ENCODE results near the gene SDE2.
"Not testable (repeated sequence)": the region's sequence is repeated elsewhere in the genome, so short reads cannot be mapped to it uniquely, and the experiment has no call there.

The SDE2 gene

DNA sequence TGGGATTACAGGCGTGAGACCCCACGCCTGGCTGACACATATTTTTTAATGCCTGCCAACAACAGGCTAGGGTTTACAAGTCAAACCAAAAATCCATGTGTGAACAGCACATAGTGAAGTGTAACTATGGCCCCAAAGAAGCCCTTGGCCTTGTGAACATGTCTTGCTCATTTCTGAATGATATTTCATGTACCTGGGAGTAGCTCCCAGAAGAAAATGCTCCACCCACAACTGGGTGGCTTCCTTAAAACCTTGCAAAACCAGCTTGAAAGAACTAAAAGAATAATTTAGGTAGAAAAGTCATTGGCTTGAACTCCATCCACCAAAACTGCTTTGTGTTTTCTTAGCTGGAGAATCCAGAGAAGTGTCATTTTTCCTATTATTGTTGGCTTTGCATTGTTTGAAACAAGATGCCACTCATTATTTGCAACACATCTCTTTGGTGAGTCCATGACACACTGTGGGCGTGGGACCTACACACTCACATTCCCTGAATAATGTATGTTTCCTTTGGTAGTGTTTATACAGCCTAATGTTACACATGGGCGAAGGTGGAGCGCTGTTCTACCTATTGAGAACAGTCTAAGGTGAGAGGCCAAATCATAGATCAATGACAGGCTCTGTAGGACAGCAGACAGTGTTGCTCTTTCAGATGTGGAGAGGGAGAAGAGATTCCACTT, 28.5 kb upstream of the SDE2 start:
- Mint-ChIP-seq H3K4me3 (no peak overlapping the region), H3K27ac (no peak overlapping the region), H3K4me1 (ENCODE audit: low read depth) (peaks cover 51% of the 10 kb centered on the region), H3K36me3 (ENCODE audit: low read depth) (no peaks in the 10 kb centered on the region), H3K27me3 (no peaks in the 10 kb centered on the region), H3K9me3 (no peaks in the 10 kb centered on the region)
- intact Hi-C loops (cut with micrococcal nuclease), result no loop called here

DNA sequence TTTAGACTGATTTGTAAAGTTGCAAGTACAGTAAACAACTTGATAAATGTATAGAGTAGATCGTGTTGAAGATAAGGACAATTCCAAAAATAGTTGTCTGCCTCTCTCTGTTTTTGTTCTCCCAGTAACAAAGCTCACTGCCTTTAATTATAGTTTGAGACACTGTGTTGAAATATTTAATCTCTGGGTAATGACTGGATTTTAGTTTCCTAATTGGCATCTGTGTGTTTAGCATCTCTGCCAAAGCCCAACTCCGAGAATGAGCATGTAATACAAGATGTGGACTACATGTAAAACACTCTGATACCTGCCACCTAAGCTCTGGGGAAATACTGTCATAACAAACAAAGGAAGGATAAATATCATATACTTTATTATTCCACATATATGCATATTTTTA, 27.7 kb upstream of the SDE2 start:
- no peak overlapping the region for H3K4me3 Mint-ChIP-seq

DNA sequence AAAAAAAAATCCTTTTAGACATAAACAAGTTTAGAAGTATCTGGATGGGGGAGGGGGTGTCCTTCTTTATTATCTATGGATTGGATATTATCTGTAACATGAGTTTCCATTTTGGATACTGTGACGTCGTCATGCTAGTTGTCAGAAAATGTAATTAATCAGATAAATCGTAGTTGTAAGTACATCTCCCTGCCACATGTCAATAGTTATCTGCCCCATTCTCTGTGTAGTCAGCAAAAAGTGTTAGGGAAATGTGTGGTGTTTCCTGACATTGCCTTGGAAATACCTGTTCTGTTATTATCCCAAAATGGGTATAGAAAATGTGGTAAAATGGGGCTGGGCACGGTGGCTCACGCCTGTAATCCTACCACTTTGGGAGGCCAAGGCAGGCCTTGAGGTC, 24.6 kb upstream of the SDE2 start:
- intact Hi-C loops (cut with micrococcal nuclease), result no loop called here
- no peak overlapping the region for H3K4me3 Mint-ChIP-seq
- no peaks in the 10 kb centered on the region for H3K27me3 Mint-ChIP-seq
- H3K36me3 Mint-ChIP-seq (ENCODE audit: low read depth), result no peaks in the 10 kb centered on the region
- H3K9me3 Mint-ChIP-seq, result no peaks in the 10 kb centered on the region
- peaks cover 11% of the 10 kb centered on the region for H3K4me1 Mint-ChIP-seq (ENCODE audit: low read depth)
- no peak overlapping the region for H3K27ac Mint-ChIP-seq

More for the DNA sequence above, 27.7 kb upstream of the SDE2 start:
- intact Hi-C loops (cut with micrococcal nuclease), result no loop called here
- Mint-ChIP-seq H3K27me3 (no peaks in the 10 kb centered on the region), H3K4me1 (ENCODE audit: low read depth) (peaks cover 42% of the 10 kb centered on the region), H3K9me3 (no peaks in the 10 kb centered on the region), H3K36me3 (ENCODE audit: low read depth) (no peaks in the 10 kb centered on the region), H3K27ac (no peak overlapping the region)

DNA sequence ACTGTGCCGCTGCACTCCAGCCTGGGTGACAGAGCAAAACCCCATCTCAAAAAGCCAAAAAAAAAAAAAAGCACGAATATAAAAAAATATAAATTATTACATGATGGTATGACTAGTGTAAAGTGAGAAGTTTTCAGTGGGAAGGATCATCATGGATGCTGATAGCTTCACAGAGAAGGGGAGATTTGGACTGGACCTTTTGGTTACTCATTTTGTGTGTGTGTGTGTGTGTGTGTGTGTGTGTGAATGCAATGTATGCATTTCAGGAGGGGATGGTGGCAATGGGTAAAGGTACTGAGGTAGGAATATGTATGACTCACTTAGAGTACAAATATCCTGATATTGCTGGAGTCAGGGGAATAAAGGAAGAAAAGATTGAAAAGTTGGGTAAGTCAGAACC, 22.7 kb upstream of the SDE2 start:
- no peaks in the 10 kb centered on the region for H3K36me3 Mint-ChIP-seq (ENCODE audit: low read depth)
- H3K27ac Mint-ChIP-seq, result no peak overlapping the region
- peaks cover 2% of the 10 kb centered on the region for H3K27me3 Mint-ChIP-seq
- intact Hi-C loops (cut with micrococcal nuclease), result no loop called here
- no peak overlapping the region for H3K4me3 Mint-ChIP-seq
- H3K4me1 Mint-ChIP-seq (ENCODE audit: low read depth), result no peaks in the 10 kb centered on the region
- no peaks in the 10 kb centered on the region for H3K9me3 Mint-ChIP-seq

DNA sequence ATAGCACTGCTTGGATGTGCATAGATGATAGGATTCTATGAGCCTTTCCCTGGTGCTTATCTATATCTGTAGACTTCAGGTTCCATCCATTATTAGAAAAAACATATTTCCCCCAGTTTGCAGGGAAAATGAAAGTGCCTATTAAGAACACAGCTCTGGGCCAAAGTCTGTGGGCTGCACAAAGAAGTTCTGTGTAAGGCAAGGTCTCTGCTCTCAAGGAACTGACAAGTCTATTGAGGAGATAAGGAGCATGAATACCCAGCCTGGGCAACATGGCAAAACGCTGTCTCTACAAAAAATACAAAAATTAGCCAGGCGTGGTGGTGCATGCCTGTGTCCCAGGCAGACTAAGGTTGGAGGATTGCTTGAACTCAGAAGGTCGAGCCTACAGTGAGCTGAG, 22.3 kb upstream of the SDE2 start:
- Mint-ChIP-seq H3K36me3 (ENCODE audit: low read depth) (no peaks in the 10 kb centered on the region), H3K9me3 (no peaks in the 10 kb centered on the region), H3K4me3 (no peak overlapping the region), H3K4me1 (ENCODE audit: low read depth) (no peaks in the 10 kb centered on the region), H3K27me3 (peaks cover 2% of the 10 kb centered on the region), H3K27ac (no peak overlapping the region)
- intact Hi-C loops (cut with micrococcal nuclease), result no loop called here

DNA sequence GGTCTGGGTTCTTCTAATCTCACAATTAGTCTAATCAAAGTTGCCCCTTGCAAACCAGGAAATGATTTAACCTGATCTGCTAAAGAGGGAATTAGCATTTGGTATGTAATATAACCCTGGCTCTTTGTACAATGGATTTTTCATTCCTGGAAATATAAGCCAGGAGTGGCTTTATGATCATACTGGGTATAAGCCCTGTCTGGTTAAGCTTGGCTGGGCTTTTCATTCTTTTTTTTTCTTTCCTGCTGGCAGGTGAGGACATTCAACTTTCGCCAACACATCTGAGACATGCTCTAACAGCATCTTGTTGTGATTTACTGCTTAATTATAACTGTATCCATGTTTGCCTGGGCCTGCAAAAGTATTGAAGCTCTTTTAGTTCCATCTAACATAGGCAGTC, 20.4 kb upstream of the SDE2 start:
- no peaks in the 10 kb centered on the region for H3K9me3 Mint-ChIP-seq
- peaks cover 2% of the 10 kb centered on the region for H3K27me3 Mint-ChIP-seq
- intact Hi-C loops (cut with micrococcal nuclease), result no loop called here
- H3K4me1 Mint-ChIP-seq (ENCODE audit: low read depth), result peaks cover 6% of the 10 kb centered on the region
- no peak overlapping the region for H3K4me3 Mint-ChIP-seq
- no peaks in the 10 kb centered on the region for H3K36me3 Mint-ChIP-seq (ENCODE audit: low read depth)
- H3K27ac Mint-ChIP-seq, result no peak overlapping the region

DNA sequence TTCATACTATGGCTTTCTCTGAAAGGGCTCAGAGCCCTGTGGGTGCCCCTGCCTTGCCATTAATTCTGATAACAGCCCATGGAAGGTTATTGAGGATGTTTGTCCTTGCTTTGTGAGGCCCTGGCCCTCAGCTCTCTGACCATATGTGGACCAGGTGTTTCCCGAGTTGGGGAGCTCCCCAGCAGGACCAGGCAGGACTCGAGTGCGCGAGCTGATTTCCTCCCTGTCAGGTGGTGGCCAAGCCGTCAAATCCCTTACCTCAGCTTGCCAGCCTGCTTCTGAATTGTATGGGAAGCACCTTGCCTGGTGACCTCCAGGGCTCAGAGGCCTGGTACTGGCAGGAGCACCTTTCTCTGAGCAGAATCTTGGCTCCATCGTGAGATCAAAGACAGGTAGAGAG, 17.9 kb upstream of the SDE2 start:
- H3K4me3 Mint-ChIP-seq, result no peak overlapping the region
- peaks cover 10% of the 10 kb centered on the region for H3K4me1 Mint-ChIP-seq (ENCODE audit: low read depth)
- no peaks in the 10 kb centered on the region for H3K9me3 Mint-ChIP-seq
- peaks cover 2% of the 10 kb centered on the region for H3K27me3 Mint-ChIP-seq
- no peaks in the 10 kb centered on the region for H3K36me3 Mint-ChIP-seq (ENCODE audit: low read depth)
- no peak overlapping the region for H3K27ac Mint-ChIP-seq
- intact Hi-C loops (cut with micrococcal nuclease), result no loop called here

DNA sequence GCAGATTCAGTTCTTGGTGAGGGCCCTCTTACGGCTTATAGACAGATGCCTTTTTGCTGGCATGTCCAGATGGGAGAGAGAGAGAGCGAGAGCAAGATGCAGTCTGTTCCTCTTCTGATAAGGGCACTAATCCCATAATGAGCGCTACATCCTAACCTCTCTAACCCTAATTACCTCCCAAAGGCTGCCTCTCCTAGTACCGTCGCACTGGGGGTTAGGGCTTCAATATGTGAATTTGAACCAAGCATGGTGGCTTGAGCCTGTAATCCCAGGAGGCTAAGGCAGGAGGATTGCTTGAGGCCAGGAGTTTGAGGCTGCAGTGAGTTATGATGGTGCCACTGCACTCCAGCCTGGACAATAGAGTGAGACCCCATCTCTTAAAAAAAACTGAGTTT, 10.5 kb upstream of the SDE2 start:
- intact Hi-C loops (cut with micrococcal nuclease), result no loop called here
- no peak overlapping the region for H3K27ac Mint-ChIP-seq
- no peaks in the 10 kb centered on the region for H3K36me3 Mint-ChIP-seq (ENCODE audit: low read depth)
- peaks cover 5% of the 10 kb centered on the region for H3K4me1 Mint-ChIP-seq (ENCODE audit: low read depth)
- no peak overlapping the region for H3K4me3 Mint-ChIP-seq
- no peaks in the 10 kb centered on the region for H3K9me3 Mint-ChIP-seq
- no peaks in the 10 kb centered on the region for H3K27me3 Mint-ChIP-seq

DNA sequence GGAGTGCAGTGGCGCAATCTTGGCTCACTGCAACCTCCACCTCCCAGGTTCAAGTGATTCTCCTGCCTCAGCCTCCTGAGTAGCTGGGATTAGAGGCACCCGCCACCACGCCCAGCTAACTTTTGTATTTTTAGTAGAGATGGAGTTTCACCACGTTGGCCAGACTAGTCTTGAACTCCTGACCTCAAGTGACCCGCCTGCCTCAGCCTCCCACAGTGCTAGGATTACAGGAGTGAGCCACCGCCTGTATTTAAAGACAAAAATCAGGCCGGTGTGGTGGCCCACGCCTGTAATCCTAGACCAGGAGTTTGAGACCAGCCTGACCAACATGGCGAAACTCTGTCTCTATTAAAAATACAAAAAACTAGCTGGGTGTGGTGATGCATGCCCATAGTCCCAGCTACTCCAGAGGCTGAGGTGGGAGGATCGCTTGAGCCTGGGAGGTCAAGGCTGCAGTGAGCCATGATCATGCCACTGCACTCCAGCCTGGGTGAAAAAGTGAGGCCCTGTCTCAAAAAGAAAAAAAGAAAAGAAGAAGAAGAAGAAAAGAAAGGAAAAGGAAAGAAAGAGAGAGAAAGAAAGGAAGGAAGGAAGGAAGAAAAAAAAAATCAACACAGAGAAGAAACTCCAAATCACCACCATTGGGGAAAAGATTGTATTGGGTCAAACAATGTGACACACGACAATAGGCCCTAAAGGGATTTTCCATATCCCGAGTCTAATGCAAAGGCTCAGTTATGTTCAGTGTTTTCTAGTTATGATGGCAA, 8.2 kb upstream of the SDE2 start:
- intact Hi-C loops (cut with micrococcal nuclease); H3K4me3 Mint-ChIP-seq; H3K36me3 Mint-ChIP-seq (ENCODE audit: low read depth); H3K27ac Mint-ChIP-seq; H3K27me3 Mint-ChIP-seq; H3K9me3 Mint-ChIP-seq: not testable (repeated sequence)
- peaks cover 16% of the 10 kb centered on the region for H3K4me1 Mint-ChIP-seq (ENCODE audit: low read depth)

DNA sequence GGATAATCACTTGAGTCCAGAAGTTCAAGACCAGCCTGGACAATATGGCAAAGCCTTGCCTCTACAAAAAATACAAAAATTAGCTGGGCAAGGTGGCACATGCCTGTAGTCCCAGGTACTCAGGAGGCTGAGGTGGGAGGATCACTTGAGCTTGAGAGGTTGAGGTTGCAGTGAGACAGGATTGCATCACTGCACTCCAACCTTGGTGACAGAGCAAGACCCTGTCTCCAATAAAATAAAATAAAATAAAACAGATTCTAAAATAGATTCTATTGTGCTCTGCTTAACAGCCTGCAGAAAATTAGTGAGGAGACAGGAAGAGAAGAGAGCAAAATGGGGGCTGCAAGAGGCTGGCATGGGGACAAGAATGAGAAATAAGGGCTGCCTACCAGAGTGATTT, 7.5 kb upstream of the SDE2 start:
- Mint-ChIP-seq H3K4me3 (no peak overlapping the region), H3K27ac (no peak overlapping the region), H3K9me3 (no peaks in the 10 kb centered on the region), H3K4me1 (ENCODE audit: low read depth) (peaks cover 22% of the 10 kb centered on the region), H3K36me3 (ENCODE audit: low read depth) (no peaks in the 10 kb centered on the region), H3K27me3 (no peaks in the 10 kb centered on the region)
- intact Hi-C loops (cut with micrococcal nuclease), result no loop called here

DNA sequence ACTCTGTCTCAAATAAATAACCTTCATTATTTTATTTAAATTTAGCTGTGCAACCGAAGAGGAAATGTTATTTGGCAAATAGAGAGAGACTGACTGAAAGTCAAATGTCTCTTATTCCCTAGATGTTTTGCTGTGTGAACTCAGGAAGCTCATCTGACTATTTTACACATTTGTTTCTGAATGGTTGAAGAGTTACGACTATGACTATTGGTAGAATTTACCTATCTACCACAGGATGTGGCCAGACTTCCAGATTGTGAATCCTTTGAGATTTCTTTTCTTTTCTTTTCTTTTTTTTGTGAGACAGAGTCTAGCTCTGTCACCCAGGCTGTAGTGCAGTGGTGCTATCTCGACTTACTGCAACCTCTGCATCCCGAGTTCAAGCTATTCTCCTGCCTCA, 5.3 kb upstream of the SDE2 start:
- Mint-ChIP-seq H3K4me3 (no peak overlapping the region), H3K4me1 (ENCODE audit: low read depth) (peaks cover 31% of the 10 kb centered on the region), H3K27ac (no peak overlapping the region)

DNA sequence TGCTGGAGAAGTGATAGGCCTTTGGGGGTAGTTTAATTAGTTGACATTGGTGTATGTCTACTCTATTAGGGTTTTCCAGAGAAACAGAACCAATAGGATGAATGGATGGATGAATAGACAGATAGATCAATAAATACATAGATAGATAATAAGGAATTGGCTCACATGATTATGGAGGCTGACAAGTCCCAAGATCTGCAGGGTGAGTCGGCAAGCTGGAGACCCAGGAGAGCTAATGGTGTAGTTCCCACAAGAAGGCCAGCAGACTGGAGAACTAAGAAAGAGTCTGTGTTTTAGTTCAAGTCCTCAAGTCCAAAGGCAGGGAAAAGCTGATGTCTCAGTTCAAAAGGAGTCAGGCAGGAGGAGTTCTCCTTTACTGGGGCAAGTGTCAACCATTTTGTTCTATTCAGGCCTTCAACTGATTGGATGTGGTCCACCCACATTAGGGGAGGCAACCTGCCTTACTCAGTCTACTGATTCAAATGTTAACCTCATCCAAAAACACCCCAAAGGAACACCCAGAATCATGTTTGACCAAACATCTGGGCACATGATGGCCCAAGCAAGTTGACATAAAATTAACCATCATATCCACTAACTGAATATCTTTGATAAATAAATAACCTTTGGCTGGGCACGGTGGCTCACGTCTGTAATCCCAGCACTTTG, 4.5 kb upstream of the SDE2 start:
- peaks cover 31% of the 10 kb centered on the region for H3K4me1 Mint-ChIP-seq (ENCODE audit: low read depth)
- H3K27me3 Mint-ChIP-seq, result no peaks in the 10 kb centered on the region
- intact Hi-C loops (cut with micrococcal nuclease), result no loop called here
- H3K9me3 Mint-ChIP-seq, result no peaks in the 10 kb centered on the region
- H3K27ac Mint-ChIP-seq, result peak overlapping the region; percentile 96
- H3K36me3 Mint-ChIP-seq (ENCODE audit: low read depth), result peaks cover 6% of the 10 kb centered on the region
- no peak overlapping the region for H3K4me3 Mint-ChIP-seq

More for the DNA sequence above, 5.3 kb upstream of the SDE2 start:
- no peaks in the 10 kb centered on the region for H3K27me3 Mint-ChIP-seq
- intact Hi-C loops (cut with micrococcal nuclease), result no loop called here
- H3K9me3 Mint-ChIP-seq, result no peaks in the 10 kb centered on the region
- H3K36me3 Mint-ChIP-seq (ENCODE audit: low read depth), result no peaks in the 10 kb centered on the region

DNA sequence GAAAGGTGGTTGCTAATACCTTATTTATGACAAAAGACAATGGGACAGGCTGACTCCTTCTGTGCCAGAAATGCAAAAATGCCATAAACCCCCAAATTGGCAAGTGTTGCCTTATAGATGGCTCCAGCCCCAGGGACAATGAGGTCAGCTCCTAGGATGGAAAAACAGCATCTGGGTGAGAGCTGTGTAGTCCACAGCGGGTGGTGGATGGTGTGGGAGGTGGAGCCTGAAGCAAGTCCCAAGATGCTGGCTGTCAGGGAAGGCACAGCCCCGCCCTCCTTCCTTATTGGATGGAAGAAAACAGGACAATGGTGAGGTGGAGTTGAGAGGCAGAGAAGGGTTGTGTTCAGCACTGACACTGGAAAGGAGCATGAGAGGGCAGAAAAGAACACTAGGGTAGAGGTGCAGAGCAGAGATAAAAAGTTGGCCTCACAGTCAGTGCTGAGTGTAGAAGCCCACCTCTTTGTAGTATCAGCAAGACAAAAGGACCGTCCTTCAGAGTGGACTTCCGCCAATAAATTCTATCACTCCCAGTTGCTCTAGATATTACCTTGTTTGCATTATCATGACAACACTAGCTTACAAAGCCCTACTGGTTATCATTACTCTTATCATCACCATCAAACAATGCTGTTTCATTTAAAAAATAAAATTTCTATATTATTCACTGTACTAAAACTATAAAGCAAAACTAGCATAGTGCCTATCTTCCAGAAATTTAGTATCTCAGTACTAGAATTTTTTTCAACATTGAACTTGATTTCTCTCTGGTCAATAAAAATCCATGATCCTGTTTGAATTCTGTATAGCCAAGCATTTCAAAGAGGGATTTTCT, 3.7 kb upstream of the SDE2 start:
- Mint-ChIP-seq H3K9me3 (no peaks in the 10 kb centered on the region), H3K4me1 (ENCODE audit: low read depth) (peaks cover 37% of the 10 kb centered on the region), H3K27ac (peak overlapping the region; percentile 96), H3K4me3 (peak overlapping the region; percentile 52), H3K27me3 (no peaks in the 10 kb centered on the region), H3K36me3 (ENCODE audit: low read depth) (peaks cover 6% of the 10 kb centered on the region)
- intact Hi-C loops (cut with micrococcal nuclease), result loop anchor here (1.0 kb wide), 3 partner anchors 26 to 59 kb away; partner anchors contain the start of gene H3-3A
